K562 (cell line): ENCODE data around the gene CLIC1. TPM values are rescaled to one million over a fixed set of nuclear protein-coding genes. Genes with fewer than 3 reads are reported as not detected.

Source experiments
- CHD2 ChIP-seq: IDR thresholded peaks from 2 replicates; pipeline ENCODE4 v1.6.1; 2011; ENCODE audit warnings: low read depth, low read length
- DIDO1 ChIP-seq: fragments of 450-650 bp; IDR thresholded peaks from 2 replicates; pipeline ENCODE4 v1.6.1; 2016; ENCODE audit warnings: low read depth, missing biosample characterization, missing genetic modification characterization
- DPF2 ChIP-seq: fragments of 450-650 bp; IDR thresholded peaks from 2 replicates; pipeline ENCODE4 v1.6.1; 2016
- GATA2 ChIP-seq: sonication (generic); formaldehyde crosslinking; IDR thresholded peaks from 2 replicates; pipeline ENCODE4 v1.4.0; 2020; ENCODE audit warnings: mild to moderate bottlenecking, missing genetic modification reagents
- MEF2D ChIP-seq: conservative IDR thresholded peaks from 2 replicates; pipeline ENCODE4 v1.6.1; 2016; ENCODE audit warnings: low read depth, missing genetic modification characterization, missing compliant biosample characterization
- RREB1 ChIP-seq: fragments of 250-450 bp; sonication (Bioruptor Pico); IDR thresholded peaks from 2 replicates; pipeline ENCODE4 v1.4.0; 2020
- SIN3A ChIP-seq, 2 experiments: fragments of 150-350 bp in 1 of 2; IDR thresholded peaks; 2 replicates each; pipeline ENCODE4 v1.6.1; 2011 to 2016; ENCODE audit warnings: borderline replicate concordance in 2 of 2, low read depth in 2 of 2, low read length in 2 of 2, mild to moderate bottlenecking in 2 of 2, moderate library complexity in 2 of 2; ENCODE audit not compliant: control insufficient read depth in 1 of 2
- TBL1XR1 ChIP-seq, 2 experiments: IDR thresholded peaks; 2 replicates each; pipeline ENCODE4 v1.6.1; 2012; ENCODE audit warnings: improper control_type of control experiment in 2 of 2, low read length in 2 of 2, mild to moderate bottlenecking in 1 of 2
- THRAP3 ChIP-seq: fragments of 450-650 bp; IDR thresholded peaks from 2 replicates; pipeline ENCODE4 v1.6.1; 2016; ENCODE audit warnings: mild to moderate bottlenecking, inconsistent platforms, borderline replicate concordance
- ZNF165 ChIP-seq: fragments of 250-450 bp; sonication (Bioruptor Pico); IDR thresholded peaks from 2 replicates; pipeline ENCODE4 v1.4.0; 2020; ENCODE audit warnings: borderline replicate concordance
- ZNF347 ChIP-seq: fragments of 450-650 bp; formaldehyde crosslinking; IDR thresholded peaks from 2 replicates; pipeline ENCODE4 v1.4.0; 2020; ENCODE audit warnings: low read depth, mild to moderate bottlenecking, moderate library complexity
- ZSCAN32 ChIP-seq: fragments of 450-650 bp; formaldehyde crosslinking; IDR thresholded peaks from 2 replicates; pipeline ENCODE4 v1.4.0; 2020; ENCODE audit warnings: mild to moderate bottlenecking, moderate library complexity
- ZZZ3 ChIP-seq: fragments of 450-650 bp; IDR thresholded peaks from 2 replicates; pipeline ENCODE4 v1.6.1; 2016; ENCODE audit warnings: antibody characterized with exemption, mild to moderate bottlenecking, moderate library complexity
- polyA plus RNA-seq, 8 experiments: library from polyadenylated mRNA; depleted of rRNA in 4 of 8; stranded (reverse) in 5 of 8; unstranded in 3 of 8; fragments of >200 nt; fragmentation: Nextera tagmentation in 2 of 8; fragmentation: Illumina TruSeq in 1 of 8; extraction: Ambion mirVana in 2 of 8; extraction: Trizol in 1 of 8; gene quantifications; 2 replicates each; pipeline versions ENCODE4 v1.2.1 to v1.2.3, GENCODE V29; 2011 to 2014; ENCODE audit warnings: inconsistent platforms in 1 of 8, missing spikeins in 1 of 8
- total RNA-seq, 7 experiments: library from RNA; depleted of rRNA in 6 of 7; stranded (reverse); fragments of >200 nt in 6 of 7; fragmentation: Illumina TruSeq in 2 of 7; extraction: Trizol in 2 of 7; gene quantifications; 2 replicates each; pipeline versions ENCODE4 v1.2.1 to v1.2.3, GENCODE V29; 2011 to 2021; ENCODE audit warnings: low replicate concordance in 1 of 7
- TF ChIP-seq, protein P1 (sequence below): fragments of 450-650 bp; IDR thresholded peaks from 2 replicates; pipeline ENCODE4 v1.6.1; 2014; ENCODE audit warnings: low read depth, mild to moderate bottlenecking, moderate library complexity, borderline replicate concordance
- TF ChIP-seq, protein P2 (sequence below), 2 experiments: fragments of 450-650 bp in 1 of 2; sonication (generic) in 1 of 2; formaldehyde crosslinking in 1 of 2; IDR thresholded peaks in 1 of 2; conservative IDR thresholded peaks in 1 of 2; 2 replicates each; pipeline versions ENCODE4 v1.6.1 to v1.8.1; 2016 to 2023; ENCODE audit warnings: mild to moderate bottlenecking in 2 of 2, moderate library complexity in 2 of 2, inconsistent platforms in 1 of 2, missing genetic modification reagents in 1 of 2
- TF ChIP-seq, protein P3 (sequence below): fragments of 200-800 bp; sonication (Bioruptor generic); IDR thresholded peaks from 2 replicates; pipeline ENCODE4 v1.6.1; 2017; ENCODE audit warnings: missing genetic modification characterization, missing compliant biosample characterization

The CLIC1 gene
- total and polyA plus RNA-seq, 9 of the 15 experiments (the other 6 are each of a cell fraction or from before 2014, with no cell fraction given): 1,267 to 2,419 (median 1,808) TPM

DNA sequence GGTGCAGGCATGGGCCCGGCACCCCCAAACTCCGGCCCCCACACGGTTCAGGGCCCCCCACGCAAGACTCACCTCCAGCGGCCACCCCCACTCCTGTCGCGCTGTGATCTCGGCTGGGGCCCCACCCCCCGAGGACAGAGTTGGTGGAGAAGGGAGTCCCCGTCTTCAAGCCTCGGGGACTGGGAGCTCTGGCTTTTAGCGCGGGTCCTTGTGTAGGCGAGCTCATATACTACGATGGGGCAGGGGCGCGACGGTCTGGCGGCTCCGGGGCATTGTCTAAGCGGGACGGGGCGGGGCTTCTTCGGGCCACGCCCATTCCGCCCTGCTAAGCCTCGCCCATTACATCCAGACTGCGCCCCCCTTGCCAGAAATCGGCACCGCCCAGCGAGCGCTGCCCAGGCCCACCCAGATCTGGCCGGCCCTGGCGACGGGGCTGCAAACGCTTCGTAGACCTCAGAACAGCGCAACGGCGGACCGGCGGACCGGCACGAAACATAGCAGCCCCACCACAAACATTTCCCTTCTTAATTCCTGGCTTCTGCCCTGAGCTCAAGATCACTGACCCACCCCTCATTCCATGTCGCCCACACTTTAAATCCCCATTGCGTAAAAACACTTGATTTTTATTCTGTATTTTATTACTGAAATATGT, 6.2 kb downstream of the CLIC1 start (continued):
- TF ChIP-seq GATA2 (CRISPR knock-in tag) (no peak), ZZZ3 (no peak), MEF2D (no peak), TBL1XR1 (IDR thresholded peaks at IDR 0.05; ENCODE audit: low read length in 2 of 2) (no peak), DPF2 (no peak), RREB1 (CRISPR knock-in tag) (peak; percentile 95), CHD2 (peak; percentile 16; the same call in 1 of the 2 replicates), THRAP3 (no peak), ZSCAN32 (CRISPR knock-in tag) (peak; percentile 97), DIDO1 (tag) (no peak), ZNF165 (CRISPR knock-in tag) (peak; percentile 91), SIN3A (IDR thresholded peaks at IDR 0.05; ENCODE audit: borderline replicate concordance in 2 of 2, control insufficient read depth in 1 of 2, low read depth in 2 of 2, low read length in 2 of 2) (peak in 1 of 2 experiments; percentile 93; a peak in 1 of 4 replicates), ZNF347 (CRISPR knock-in tag) (peak; percentile 96)
- TF ChIP-seq, protein P1, sequence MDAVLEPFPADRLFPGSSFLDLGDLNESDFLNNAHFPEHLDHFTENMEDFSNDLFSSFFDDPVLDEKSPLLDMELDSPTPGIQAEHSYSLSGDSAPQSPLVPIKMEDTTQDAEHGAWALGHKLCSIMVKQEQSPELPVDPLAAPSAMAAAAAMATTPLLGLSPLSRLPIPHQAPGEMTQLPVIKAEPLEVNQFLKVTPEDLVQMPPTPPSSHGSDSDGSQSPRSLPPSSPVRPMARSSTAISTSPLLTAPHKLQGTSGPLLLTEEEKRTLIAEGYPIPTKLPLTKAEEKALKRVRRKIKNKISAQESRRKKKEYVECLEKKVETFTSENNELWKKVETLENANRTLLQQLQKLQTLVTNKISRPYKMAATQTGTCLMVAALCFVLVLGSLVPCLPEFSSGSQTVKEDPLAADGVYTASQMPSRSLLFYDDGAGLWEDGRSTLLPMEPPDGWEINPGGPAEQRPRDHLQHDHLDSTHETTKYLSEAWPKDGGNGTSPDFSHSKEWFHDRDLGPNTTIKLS: no peak
- TF ChIP-seq, protein P2, sequence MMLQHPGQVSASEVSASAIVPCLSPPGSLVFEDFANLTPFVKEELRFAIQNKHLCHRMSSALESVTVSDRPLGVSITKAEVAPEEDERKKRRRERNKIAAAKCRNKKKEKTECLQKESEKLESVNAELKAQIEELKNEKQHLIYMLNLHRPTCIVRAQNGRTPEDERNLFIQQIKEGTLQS (IDR thresholded peaks at IDR 0.05): no peak
- TF ChIP-seq, protein P2 (CRISPR knock-in tag; conservative IDR thresholded peaks at IDR 0.05): peak; percentile 52; the same call in 1 of the 2 replicates
- TF ChIP-seq, protein P3, sequence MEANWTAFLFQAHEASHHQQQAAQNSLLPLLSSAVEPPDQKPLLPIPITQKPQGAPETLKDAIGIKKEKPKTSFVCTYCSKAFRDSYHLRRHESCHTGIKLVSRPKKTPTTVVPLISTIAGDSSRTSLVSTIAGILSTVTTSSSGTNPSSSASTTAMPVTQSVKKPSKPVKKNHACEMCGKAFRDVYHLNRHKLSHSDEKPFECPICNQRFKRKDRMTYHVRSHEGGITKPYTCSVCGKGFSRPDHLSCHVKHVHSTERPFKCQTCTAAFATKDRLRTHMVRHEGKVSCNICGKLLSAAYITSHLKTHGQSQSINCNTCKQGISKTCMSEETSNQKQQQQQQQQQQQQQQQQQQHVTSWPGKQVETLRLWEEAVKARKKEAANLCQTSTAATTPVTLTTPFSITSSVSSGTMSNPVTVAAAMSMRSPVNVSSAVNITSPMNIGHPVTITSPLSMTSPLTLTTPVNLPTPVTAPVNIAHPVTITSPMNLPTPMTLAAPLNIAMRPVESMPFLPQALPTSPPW (CRISPR knock-in tag): no peak
